HG03354 (cell line): ENCODE results near the gene BSG.

ENCODE experiments used
- ATAC-seq: cut with Tn5 transposase; IDR thresholded peaks from one replicate; pipeline ENCODE4 v1.9.1; 2021; ENCODE audit warnings: mild to moderate bottlenecking; ENCODE audit not compliant: unreplicated experiment, poor library complexity, severe bottlenecking

BSG gene

DNA sequence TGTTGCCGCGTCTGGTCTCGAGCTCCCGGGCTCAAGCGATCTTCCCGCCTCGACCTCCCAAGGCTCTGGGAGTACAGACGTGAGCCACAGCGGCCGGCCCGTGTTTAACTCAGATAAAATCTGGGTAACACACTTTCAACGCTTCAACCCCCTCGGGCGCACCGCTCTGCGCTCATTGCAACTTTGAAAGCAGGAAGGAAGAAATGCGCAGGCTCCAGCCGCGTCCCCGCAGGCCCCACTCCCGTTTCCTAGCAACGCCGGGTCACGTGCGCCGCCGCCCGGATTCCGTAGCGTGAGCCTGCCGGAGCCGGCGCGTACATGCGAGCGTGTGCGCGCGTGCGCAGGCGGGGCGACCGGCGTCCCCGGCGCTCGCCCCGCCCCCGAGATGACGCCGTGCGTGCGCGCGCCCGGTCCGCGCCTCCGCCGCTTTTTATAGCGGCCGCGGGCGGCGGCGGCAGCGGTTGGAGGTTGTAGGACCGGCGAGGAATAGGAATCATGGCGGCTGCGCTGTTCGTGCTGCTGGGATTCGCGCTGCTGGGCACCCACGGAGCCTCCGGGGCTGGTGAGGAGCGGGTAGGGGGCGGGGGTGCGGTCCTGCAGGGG lies at the start of gene BSG:
TSS of gene BSG (plus strand) at position 457 of the 603 bp plus-strand sequence. CDS start at position 496, 39 bp downstream.
- ATAC-seq: peak; percentile 73

DNA sequence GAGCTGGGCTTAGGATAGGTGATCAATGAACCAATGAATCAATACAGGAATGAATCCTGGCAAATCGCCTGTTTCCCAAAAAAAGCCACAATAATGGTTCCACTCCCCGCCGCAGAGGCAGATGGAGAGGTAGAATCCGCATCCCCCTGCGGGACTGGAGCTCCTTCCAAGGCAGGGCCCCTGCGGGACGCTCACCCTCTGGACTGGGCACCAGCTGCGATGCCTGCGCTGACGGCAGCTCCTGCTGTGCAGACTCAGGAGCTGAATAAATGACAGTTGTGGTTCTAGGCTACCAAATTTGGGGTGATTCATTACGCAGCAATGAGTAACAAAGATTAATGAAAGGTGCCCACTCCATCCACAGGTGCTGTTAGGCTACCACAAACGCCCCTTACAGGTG lies 49.7 kb upstream of the BSG start:
- ATAC-seq: no peak

DNA sequence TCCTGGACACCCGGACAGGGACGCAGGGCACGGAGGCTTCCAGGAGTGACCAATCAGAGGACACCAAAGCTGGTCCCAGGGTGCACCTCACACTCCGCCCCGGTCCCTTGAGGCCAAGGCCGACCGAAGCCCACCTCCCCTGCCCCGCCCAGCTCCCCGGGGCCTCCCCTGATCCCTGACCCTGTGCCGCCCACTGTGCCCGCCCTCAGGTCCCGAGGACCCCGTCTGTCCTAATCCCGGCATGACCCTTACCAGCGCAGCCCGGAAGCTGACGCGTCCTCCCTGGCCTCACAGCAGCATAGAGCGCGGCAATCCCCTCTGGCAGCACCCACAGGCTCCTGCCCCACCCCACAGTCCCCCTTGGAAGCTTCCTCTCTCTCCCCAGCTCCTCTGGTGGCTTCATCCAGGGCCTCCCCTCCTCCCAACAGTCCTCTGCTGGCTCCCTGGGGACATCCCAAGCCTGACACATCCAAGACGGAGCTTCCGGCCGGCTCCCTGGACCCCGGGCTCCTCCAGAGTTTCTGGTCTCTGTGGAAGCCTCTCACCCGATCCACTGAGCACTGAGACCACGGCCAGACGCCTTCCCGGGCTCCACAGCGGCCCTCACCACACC lies 48.2 kb upstream of the BSG start:
- ATAC-seq: no peak

DNA sequence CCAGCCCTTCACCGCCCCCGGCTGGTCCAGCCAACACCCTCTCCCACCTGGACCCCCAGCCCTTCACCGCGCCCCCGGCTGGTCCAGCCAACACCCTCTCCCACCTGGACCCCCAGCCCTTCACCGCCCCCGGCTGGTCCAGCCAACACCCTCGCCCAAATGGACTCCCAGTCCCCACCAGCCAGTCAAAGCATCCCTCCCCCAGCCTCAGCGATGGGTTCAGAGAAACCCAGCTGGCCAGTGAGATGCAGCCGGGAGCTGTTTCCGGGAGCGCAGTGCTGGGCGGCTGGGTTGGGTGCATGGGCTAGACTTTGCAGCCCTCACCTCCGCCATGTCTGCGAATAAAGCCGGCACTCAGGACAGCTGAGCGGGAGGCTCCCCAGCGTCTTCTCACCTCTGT lies 47.4 kb upstream of the BSG start:
- no peak for ATAC-seq

DNA sequence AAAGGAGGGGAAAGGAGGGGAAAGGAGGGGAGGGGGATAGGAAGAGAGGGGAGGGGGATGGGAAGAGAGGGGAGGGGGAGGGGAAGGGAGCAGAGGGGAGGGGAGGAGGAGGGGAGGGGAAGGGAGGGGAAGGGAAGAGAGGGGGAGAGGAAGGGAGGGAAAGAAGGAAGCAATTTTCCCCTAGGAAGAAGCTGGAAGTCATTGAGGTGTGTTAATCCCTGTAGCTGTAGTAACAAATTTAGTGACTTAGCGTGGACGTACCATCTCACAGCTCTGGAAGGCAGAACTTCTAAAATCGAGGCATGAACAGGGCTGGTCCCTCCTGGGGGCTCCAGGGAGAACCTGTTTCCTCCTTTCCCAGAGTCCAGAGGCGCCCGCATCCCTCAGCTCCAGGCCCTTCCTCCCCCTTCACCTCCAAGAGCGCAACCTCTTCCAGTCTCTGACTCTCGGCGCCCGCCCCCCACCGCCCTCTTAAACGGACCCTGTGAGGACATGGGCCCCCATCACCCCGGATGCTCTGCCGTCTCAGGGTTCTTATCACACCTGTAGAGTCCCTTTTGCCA lies 46.5 kb upstream of the BSG start:
- no peak for ATAC-seq

DNA sequence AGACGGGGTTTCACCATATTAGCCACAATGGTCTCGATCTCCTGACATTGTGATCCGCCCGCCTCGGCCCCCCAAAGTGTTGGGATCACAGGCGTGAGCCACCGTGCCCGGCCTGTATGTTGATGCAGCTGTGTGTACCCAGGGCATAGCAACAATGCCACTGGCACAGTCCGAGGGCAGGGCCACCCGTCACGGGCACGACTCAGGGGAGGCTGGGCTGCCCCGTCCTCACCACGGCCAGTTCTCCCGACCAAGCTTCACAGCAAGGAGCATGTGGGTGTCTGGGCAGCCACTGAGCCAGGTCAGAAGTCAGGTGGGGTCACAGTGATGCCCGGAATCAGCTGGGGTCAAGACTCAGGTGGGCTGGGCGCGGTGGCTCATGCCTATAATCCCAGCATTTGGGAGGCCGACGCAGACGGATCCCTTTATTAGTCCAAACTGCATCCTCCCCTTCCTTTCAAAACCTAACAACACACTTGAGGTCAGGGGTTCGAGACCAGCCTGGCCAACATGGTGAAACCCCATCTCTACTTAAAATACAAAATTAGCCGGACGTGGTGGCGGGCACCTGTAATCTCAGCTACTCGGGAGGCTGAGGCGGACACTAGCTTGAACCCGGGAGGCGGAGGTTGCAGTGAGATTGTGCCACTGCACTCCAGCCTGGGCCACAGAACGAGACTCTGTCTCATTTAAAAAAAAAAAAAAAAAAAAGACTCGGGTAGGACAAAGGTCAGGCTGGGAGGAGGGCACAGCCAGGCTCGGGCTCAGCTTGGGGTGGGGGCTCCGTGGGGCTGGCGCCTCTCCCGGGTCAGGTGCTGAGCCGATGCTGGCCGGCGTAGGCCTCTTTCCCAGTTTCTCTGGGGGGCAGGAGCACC lies 42.0 kb upstream of the BSG start:
- ATAC-seq: no peak

DNA sequence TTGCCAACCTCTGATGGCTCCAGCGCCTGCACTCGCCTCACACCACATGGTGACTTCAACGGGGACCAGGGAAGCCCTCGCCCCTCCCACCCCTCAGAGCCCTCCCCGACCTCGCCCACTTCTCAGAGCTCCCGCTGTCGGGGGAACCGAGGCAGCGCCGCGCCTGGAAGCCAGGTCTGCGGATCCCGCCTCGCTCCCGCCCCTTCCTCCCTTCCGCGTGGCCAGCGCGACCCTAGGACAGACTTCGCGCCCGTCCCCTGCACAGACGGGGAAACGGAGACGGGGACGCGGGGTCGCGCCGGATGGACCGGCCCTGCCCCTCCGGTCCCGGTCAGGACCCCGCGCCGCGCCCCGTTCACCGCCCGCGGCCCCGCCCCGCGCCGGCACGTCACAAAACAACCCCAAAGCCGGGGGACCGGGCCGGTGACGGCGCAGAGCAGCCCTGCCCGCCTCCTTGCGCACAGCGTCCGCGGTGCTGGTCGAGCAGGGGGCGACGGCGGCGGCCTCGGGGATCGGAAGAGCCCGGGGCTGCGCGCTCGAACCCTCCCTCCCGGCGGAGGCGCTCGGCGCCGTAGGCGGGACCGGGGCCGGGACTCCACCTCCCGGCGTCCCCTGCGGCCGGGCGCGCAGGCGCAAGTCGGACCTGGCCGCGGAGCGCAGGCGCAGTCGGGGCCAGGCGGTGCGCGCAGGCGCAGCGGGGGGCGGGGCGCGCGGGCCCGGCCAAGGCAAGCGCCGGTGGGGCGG lies 41.2 kb upstream of the BSG start:
- peak; percentile 70 for ATAC-seq

DNA sequence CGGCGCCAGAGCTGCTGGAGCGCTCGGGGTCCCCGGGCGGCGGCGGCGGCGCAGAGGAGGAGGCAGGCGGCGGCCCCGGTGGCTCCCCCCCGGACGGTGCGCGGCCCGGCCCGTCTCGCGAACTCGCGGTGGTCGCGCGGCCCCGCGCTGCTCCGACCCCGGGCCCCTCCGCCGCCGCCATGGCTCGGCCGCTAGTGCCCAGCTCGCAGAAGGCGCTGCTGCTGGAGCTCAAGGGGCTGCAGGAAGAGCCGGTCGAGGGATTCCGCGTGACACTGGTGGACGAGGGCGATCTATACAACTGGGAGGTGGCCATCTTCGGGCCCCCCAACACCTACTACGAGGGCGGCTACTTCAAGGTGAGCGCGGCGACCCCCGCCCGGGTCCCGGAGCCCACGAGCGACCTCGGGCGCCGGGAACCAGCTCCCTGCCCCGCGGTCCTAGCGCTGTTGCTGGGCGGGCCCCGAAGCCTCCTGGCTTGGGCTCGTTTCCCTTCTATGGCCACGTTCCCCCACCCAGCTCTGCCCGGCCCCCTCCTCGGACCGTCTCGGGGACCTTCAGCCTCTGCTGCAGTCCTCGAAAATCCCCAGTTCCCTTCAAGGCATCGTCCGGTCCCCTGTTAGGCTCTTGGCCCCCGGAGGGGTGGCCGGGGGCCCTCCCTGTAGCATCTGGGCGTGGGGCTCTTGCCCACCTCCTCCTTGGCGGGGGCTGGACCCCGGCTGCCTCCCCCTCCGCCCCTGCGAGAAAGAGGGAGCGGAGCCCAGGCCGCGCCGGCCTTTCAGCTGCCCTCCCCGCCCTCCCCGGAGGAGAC lies 40.4 kb upstream of the BSG start, which contains the start of gene CDC34:
TSS of gene CDC34 (plus strand) at position 8 of the 808 bp plus-strand sequence. CDS start at position 180, 172 bp downstream.
- ATAC-seq: peak; percentile 19

DNA sequence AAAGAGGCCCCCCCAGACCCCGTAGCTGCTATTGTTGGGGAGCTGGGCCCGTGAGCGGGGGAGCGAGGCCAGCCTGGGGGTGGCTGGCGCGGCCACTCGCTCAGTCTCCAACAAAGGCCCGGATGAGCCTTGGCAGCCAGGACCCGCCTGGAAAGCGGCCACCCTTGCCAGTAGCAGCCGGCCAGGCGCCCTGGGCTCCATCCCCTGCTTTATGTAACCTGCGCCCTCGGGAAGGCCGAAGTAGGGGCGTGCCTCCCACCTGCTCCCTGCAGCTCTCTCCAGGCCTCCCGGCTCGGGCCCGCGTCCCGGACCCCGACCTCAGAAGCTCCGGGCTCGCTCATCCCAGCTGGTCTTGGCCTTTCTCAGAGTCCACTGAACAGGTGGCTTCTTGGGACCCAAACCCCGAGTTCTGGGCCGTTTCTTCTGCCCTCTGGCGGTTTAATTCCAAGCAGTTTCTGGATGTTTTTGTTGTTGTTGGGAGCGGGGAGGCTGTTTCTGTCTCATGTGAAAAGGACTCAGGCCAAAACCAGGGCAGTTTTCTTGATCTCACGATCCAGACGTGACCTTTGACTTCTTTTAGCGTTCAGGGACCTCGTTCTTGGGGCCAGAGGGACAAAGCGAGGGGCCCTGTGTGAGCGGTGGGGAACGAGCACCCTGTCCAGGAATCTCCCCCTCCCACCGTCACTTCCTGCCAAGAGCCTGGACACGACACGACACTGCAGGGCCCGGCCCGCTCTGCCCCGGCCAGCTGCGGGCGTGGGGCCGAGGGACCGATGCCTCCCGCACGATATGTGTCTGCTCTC lies 39.6 kb upstream of the BSG start:
- ATAC-seq: peak; percentile 19

DNA sequence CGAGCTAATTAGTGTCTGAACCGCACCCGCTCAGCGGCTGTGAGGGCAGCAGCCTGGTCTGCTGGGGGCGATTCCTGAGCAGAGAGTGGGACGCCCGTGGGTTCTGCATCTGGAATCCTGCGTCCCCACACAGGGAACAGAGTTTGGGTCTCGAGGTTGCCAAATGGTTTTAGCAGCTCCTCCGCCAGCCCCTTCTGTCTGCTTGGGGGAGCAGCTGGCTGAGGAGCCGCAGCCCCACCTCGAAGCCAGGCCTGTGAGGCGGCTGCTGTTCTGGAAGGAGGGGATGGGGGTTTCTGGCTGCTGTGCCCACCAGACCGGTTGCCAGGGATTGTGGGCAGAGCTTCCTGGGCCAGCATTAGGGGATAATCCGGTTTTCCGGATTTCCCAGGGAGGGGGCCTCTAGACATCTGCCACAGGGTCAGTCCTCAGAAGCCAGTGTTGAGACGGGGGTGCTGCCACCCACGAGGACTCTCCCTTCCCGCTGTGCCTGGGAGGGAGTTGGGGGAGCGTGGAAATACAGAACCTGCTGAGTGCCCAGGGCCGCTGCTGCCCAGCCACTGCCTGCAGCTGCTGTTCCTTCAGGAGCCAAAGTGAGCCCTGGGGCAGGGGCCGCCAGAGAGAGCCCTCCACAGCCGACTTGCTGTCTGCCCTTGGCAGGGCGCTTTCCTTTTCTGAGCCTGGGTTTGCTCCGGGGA lies 38.9 kb upstream of the BSG start:
- ATAC-seq: no peak

DNA sequence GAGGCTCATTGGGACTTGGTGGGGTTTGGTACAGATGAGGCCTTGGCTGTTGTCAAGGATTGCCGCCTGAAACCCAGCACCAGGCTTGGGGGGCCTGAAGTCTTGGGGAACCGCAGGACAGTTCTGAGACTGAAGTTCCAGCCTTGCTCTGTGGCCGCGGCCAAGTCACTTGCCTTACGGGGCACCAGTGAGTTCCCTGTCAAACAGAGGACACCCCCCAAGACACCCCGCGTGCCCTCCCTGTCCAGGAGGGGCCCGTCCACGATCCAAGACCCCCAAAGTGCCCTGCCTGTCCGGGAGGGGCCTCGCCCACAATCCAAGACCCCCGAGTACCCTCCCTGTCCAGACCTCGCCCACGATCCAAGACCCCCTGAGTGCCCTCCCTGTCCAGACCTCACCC lies 38.3 kb upstream of the BSG start:
- ATAC-seq: no peak

DNA sequence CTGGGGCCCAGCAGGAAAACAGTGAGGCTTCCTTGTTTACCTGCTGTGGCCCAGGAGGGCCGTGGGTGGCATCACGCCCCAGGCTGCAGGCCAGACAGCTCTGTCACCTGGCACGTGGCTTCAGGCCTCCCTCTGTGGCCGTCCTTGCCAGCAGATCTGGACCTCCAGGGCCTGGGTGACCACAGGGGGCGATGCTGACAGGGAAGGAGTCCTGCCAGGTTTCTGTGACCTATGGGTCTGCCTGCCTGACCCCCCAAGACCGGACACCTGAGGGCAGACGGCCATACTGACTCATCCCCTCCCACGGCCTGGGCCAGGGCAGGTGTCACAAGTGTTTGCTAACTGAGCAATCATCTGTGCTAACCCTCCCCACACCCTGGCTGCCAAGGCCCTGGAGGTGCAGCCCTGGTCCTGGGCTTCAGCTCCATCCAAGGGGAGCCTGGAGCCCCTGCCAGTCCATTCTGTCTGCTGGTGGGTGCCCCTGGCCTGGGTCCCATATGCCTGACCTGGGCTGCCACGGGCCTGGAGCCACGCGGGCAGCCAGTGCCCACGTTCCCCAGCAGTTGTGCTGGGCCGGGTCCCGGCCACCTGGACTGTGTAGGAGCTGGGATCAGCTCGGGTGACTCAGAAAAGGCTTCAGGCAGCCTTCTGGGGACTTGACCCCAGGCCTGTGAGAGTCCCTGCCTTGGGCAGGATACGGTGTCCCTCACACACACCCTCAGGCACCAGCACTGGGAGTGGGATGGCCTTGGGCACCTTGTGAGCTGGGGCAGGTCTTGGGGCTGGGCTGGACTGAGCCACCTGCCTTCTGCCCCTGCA lies 37.2 kb upstream of the BSG start:
- no peak for ATAC-seq

DNA sequence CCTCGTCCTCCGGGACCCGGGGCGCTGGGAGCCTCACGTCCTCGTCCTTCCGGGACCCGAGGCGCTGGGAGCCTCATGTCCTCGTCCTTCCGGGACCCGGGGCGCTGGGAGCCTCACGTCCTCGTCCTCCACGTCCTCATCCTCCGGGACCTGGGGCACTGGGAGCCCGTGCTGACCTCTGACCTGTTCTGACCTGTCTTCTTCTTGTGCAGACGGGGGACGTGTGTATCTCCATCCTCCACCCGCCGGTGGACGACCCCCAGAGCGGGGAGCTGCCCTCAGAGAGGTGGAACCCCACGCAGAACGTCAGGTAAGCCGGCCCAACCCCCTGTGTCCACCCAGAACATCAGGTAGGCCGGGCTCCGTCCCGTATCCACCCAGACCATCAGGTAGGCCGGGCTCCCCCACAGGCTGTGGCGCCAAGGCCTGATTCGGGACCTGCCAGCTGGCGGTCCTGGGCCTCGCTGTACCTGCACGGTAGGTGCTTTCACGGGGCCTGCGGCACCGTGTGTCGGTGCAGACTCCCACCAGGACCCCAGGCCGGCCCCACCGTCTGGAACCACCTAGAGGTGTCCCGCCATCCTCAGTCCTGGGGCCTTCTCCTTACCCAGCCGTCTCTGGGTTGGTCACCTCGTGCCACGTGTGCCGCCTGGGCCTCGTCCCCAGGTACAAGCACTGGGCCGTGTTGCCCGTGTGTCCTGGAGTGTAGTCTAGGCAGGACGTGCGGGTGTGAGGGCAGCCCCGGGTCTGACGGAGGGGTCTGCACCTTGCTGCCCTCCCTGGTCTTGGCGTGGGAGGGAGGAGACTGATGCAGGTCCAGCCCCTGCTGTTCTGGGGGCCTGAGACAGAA lies 36.1 kb upstream of the BSG start:
- no peak for ATAC-seq

DNA sequence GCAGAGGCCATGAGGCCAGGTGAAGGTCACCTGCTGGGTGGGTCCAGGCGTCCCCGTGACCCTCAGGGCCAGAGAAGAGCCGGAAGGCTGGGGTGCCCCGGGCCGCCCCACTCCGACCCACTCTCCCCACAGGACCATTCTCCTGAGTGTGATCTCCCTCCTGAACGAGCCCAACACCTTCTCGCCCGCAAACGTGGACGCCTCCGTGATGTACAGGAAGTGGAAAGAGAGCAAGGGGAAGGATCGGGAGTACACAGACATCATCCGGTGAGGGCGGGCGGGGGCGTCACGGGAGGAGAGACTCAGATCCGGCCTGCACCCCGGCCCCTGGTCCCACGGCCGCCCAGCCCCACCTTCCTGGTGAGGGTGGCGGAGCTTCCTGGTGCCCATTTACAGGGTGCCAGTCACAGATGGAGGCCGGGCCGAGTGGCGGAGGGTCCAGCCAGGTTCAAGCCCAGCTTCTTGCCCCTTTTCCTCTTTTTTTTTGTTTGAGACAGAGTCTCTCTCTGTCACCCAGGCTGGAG lies 35.5 kb upstream of the BSG start:
- no peak for ATAC-seq

DNA sequence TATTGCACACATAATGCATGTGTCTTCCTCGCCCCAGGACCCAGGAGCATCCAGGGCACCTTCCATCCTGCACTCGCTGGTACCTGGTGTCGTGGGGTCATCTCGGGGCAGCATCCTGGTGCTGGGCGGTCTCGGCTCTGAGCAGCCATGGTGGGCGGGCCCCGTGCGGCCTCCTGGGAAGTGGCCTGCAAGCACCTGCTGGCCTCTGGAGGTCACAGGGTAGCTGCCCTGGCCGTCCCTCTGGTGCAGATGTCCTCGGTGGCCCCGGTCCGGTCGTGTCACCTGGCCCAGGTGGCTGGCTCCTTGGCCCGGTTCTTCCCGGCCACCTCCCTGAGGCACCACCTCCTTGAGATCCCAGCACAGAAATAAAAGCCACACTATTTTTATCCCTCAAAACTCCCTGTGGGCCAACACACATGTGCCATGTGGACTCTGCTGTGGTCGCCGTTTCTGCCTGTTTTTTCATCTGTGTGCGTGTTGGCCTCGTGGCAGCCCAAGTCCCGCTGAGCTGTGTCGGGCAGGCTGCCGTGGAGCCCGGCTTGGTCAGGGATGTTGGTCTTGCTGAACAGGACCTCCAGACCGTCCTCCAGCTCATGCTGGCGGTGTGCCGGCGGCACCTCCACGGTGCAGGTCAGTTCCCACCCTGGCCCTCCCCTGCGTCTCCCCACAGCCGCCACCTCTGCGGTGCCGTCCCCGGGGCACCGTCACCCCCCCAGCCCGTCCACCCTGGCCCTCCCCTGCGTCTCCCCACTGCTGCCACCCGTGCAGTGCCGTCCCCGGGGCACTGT lies 33.6 kb upstream of the BSG start:
- ATAC-seq: no peak
